Measurements from ENCODE around the gene TJP3. TPM values are rescaled to one million over a fixed set of nuclear protein-coding genes. Genes with fewer than 3 reads are reported as not detected.

The TJP3 gene
- total and polyA plus RNA-seq, 3 donors from 2014 or later, result 37.2 to 125 (median 81.1) TPM

DNA sequence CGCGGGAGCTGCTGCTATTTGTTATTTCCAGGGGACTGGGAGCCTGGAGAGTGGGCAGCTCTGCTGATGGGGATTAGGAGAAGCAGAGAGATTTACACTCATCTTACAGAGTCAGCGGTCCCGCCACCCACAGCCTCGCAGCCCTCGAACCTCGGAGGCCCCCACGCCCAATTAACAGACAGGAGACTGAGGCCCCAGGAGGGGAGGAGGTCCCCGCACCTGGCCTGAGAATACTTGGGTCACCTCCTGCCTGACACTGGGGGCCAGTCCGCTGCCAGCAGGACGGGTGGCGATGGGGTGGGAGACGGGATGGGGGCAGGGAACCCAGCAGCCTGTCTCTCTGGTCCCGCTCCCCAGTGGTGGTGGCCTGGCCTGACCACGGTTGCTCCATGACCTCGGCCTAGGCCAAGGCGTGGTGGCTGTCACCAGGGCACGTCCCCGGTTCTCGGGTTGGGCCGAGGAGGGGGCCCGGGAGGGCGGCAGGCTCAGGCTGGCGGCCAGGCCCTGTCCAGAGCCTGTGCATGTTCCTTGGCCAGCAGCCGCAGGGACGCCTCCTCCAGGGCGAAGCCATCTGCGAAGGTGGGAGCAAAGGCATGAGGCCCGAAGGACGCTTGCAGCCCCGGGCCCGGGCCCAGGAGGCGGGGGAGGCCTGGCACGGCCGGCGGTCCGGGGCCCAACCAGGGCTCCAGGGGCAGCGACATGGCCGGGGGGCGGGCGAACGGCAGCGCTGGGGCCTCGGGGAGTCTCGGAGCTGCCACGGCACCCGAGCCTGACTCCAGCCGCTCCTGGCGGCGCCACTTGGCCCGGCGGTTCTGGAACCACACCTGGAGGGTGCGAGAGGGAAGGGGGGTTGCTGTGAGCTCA lies 62.2 kb downstream of the TJP3 start:
- Histone ChIP-seq H3K27me3 (no peaks in the 10 kb centered on the region), H3K4me3 (no peak overlapping the region), H3K36me3 (ENCODE audit: low read depth, missing control alignments) (no peaks in the 10 kb centered on the region), H3K4me1 (peaks cover 4% of the 10 kb centered on the region), H3K27ac (no peak overlapping the region), H3K9me3 (no peaks in the 10 kb centered on the region)
- intact Hi-C loops (cut with DNase I; ENCODE audit: low total_unique reads), result no loop called here
- no peak for DNase-seq
- WGBS, 2 donors, result 67 to 82% methylated on average over 12 to 38 of the region's 53 CpGs
- TF ChIP-seq, protein P1, sequence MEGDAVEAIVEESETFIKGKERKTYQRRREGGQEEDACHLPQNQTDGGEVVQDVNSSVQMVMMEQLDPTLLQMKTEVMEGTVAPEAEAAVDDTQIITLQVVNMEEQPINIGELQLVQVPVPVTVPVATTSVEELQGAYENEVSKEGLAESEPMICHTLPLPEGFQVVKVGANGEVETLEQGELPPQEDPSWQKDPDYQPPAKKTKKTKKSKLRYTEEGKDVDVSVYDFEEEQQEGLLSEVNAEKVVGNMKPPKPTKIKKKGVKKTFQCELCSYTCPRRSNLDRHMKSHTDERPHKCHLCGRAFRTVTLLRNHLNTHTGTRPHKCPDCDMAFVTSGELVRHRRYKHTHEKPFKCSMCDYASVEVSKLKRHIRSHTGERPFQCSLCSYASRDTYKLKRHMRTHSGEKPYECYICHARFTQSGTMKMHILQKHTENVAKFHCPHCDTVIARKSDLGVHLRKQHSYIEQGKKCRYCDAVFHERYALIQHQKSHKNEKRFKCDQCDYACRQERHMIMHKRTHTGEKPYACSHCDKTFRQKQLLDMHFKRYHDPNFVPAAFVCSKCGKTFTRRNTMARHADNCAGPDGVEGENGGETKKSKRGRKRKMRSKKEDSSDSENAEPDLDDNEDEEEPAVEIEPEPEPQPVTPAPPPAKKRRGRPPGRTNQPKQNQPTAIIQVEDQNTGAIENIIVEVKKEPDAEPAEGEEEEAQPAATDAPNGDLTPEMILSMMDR (IDR thresholded peaks at IDR 0.05), result no peak
- no peak for TF ChIP-seq POLR2A (IDR thresholded peaks at IDR 0.05)

DNA sequence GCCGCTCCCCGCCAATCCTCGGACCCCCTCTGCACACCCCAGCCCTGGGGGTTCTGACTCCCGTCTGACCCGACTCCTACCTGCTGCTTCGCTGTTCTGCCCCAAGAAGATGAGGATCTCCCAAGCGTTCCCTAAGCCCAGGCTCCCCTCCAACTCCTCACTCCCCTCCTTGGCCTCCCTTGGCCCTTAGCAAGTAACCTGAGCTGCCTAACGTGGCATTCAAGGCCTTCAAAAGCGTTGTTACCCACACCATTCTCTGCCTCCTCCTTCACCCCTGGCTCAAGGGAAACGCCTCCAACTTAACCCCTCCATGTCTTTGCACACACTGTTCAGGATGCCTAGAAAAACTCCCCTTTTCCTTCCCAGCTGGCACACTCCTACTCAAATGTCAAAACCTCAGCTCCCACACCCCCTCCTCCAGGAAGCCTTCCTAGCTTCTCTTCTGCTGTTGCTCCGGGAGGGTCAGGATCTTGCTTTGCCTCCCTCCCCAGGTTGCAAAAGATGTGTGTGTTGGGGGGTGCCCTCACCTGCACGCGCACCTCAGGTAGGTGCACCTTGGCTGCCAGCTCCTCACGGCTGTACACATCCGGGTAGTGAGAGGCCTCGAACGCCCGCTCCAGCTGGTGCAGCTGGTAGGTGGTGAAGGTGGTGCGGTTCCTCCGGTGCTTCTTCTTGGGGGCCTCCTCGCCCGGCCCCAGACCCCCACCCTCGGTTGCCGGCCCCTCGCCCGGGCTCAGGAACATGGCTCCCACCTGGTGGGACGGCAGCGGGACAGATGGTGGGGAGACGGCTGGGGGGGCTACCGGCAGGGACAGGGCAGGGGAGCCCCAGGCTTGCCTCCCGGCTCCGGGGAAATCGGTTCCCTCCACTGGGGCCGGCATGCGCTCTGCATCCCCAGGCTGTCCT lies 63.1 kb downstream of the TJP3 start:
- peaks cover 4% of the 10 kb centered on the region for H3K4me1 ChIP-seq
- TF ChIP-seq, protein P1 (IDR thresholded peaks at IDR 0.05), result no peak
- TF ChIP-seq POLR2A (IDR thresholded peaks at IDR 0.05), result no peak
- no peak overlapping the region for H3K4me3 ChIP-seq
- no peak overlapping the region for H3K27ac ChIP-seq
- no peaks in the 10 kb centered on the region for H3K27me3 ChIP-seq
- no peak for DNase-seq
- H3K36me3 ChIP-seq (ENCODE audit: low read depth, missing control alignments), result no peaks in the 10 kb centered on the region
- H3K9me3 ChIP-seq, result no peaks in the 10 kb centered on the region
- intact Hi-C loops (cut with DNase I; ENCODE audit: low total_unique reads), result no loop called here
- WGBS, 2 donors, result 67 to 78% methylated on average over 22 to 34 of the region's 35 CpGs

DNA sequence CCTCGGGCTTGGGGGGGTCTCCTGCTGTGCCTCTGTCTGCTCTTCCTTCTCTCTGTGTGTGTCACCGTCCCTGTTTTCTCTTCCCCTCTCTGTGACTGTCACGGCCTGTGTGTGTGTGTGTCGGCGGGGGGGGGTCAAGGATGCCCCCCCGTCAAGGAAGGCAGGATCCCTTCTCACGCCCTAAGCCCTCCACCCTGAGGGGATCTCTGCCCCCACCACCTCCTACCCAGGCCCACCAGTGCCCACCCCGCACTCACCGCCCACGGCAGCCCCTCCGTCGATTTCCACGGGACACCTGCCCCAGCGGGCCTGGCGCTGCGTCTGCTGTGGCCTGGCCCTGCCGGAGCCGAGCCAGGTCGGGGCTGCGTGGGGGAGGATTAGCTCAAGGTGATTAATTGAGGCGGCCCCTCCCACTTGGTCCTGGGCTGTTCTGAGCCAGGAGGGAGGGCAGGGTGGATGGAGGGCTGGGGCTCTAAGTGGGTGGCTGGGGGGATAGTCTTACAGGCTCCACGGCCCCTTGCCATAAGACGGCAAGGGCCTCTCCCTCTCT lies 63.8 kb downstream of the TJP3 start, which contains the start of gene RAX2:
TSS of gene RAX2 (minus strand) at position 323 of the 550 bp plus-strand sequence. CDS start 486 bp downstream, outside the sequence.
- no peaks in the 10 kb centered on the region for H3K27me3 ChIP-seq
- no peak within 1 kb of the TSS for H3K27ac ChIP-seq
- H3K4me3 ChIP-seq, result no peak within 1 kb of the TSS
- no peaks in the 10 kb centered on the region for H3K36me3 ChIP-seq (ENCODE audit: low read depth, missing control alignments)
- WGBS, 2 donors, result 38 to 56% methylated on average over 10 to 23 of the region's 23 CpGs
- no peak for DNase-seq
- intact Hi-C loops (cut with DNase I; ENCODE audit: low total_unique reads), result no loop called here
- no peaks in the 10 kb centered on the region for H3K9me3 ChIP-seq
- no peak for TF ChIP-seq POLR2A (IDR thresholded peaks at IDR 0.05)
- H3K4me1 ChIP-seq, result peaks cover 4% of the 10 kb centered on the region

DNA sequence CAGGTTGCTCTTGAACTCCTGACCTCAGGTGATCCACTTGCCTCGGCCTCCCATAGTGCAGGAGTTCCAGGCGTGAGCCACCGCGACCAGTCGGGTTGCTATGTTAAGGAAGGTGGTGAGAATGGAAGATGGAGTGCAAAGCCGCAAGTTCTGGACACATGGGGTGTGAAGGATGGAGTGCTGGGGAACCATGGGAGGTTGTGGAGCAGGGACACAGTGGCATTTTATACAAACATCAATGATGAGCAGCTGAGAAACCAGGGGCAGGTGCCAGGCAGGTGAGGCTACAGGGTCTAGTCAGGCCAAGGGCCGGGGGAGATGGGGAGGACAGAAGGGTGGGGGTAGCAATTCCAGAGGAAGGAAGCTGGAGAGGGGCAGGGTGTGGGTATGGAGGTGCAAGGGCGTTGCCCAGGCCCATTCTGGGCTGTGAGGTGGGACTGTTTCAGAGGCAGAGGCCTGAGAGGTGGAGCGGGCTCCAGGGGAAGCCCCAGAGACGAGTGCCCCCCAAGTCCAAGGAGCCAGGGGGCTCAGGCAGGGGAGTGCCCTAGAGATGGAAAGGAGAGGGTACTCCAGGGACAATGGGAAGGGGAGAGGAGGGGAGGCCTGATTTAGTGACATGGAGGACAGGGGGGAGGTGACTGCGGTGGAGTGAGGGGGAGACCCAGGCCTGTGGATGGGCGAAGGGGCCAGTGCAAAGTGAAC lies 65.8 kb downstream of the TJP3 start:
- Histone ChIP-seq H3K9me3 (no peaks in the 10 kb centered on the region), H3K4me1 (peaks cover 4% of the 10 kb centered on the region), H3K4me3 (no peak overlapping the region), H3K27me3 (no peaks in the 10 kb centered on the region), H3K27ac (no peak overlapping the region), H3K36me3 (ENCODE audit: low read depth, missing control alignments) (no peaks in the 10 kb centered on the region)
- WGBS, 2 donors, result 85 to 90% methylated on average over 12 of the region's 12 CpGs
- DNase-seq, result no peak
- intact Hi-C loops (cut with DNase I; ENCODE audit: low total_unique reads), result no loop called here
- TF ChIP-seq, protein P1 (IDR thresholded peaks at IDR 0.05), result no peak
- no peak for TF ChIP-seq POLR2A (IDR thresholded peaks at IDR 0.05)
